GM12891 (cell line): ENCODE results near the gene TEX48.

Experiments
- DNase-seq: peaks from one replicate; pipeline ENCODE4 v3.0.0; 2011; ENCODE audit warnings: low spot score; ENCODE audit not compliant: insufficient read length
- FAIRE-seq: peaks from 2 replicates; lab custom pipeline; 2011; peaks lifted over from hg19 to GRCh38; lab: Jason Lieb, UNC
- PAX5 ChIP-seq: IDR thresholded peaks from 2 replicates; pipeline ENCODE4 v1.6.1; 2011; ENCODE audit warnings: low read length, moderate library complexity, mild to moderate bottlenecking; ENCODE audit not compliant: insufficient read depth, severe bottlenecking
- POLR2A ChIP-seq: IDR thresholded peaks from 2 replicates; pipeline ENCODE4 v1.6.1; 2011; ENCODE audit warnings: low read depth, low read length, control low read depth
- POLR2AphosphoS5 ChIP-seq: IDR thresholded peaks from 2 replicates; pipeline ENCODE4 v1.6.1; 2011; ENCODE audit warnings: low read depth, low read length, control low read depth
- POU2F2 ChIP-seq: IDR thresholded peaks from 2 replicates; pipeline ENCODE4 v1.6.1; 2011; ENCODE audit warnings: low read depth, mild to moderate bottlenecking, control low read depth, low read length, moderate library complexity
- SPI1 ChIP-seq: IDR thresholded peaks from 2 replicates; pipeline ENCODE4 v1.6.1; 2011; ENCODE audit warnings: low read depth, low read length, control low read depth
- TAF1 ChIP-seq: IDR thresholded peaks from 2 replicates; pipeline ENCODE4 v1.6.1; 2011; ENCODE audit warnings: low read depth, low read length, control low read depth

Gene TEX48

GRCh38 chr9:114685951-114686350, 4.0 kb upstream of the TEX48 start:
- no peak for FAIRE-seq
- no peak for DNase-seq
- TF ChIP-seq SPI1 (no peak), PAX5 (no peak), TAF1 (no peak), POLR2AphosphoS5 (no peak), POLR2A (no peak), POU2F2 (no peak)

- FAIRE-seq (no peak), DNase-seq (no peak)
- TF ChIP-seq TAF1 (no peak), SPI1 (no peak), POLR2AphosphoS5 (no peak), POLR2A (no peak), POU2F2 (no peak), PAX5 (no peak)
These were observed 2.0 kb upstream of the TEX48 start for GRCh38 chr9:114684036-114684435.

GRCh38 chr9:114682846-114683245, 854 bp upstream of the TEX48 start:
- DNase-seq: no peak
- FAIRE-seq: no peak
- TF ChIP-seq POLR2A (no peak), POU2F2 (no peak), SPI1 (no peak), PAX5 (no peak), TAF1 (no peak), POLR2AphosphoS5 (no peak)

GRCh38 chr9:114680259-114681001, 1.6 kb downstream of the TEX48 start:
- TF ChIP-seq POU2F2 (no peak), POLR2A (no peak), TAF1 (no peak), PAX5 (no peak), POLR2AphosphoS5 (no peak), SPI1 (no peak)
- DNase-seq (no peak), FAIRE-seq (no peak)

- TF ChIP-seq PAX5 (no peak), TAF1 (no peak), POLR2A (no peak), SPI1 (no peak), POU2F2 (no peak), POLR2AphosphoS5 (no peak)
- FAIRE-seq (no peak), DNase-seq (no peak)
These were observed 3.2 kb downstream of the TEX48 start for GRCh38 chr9:114678795-114679194.

- no peak for TF ChIP-seq TAF1
- TF ChIP-seq POLR2A: no peak
- TF ChIP-seq SPI1: no peak
- no peak for TF ChIP-seq POLR2AphosphoS5
- TF ChIP-seq PAX5: no peak
- DNase-seq (no peak), FAIRE-seq (no peak)
These were observed 3.9 kb downstream of the TEX48 start for GRCh38 chr9:114678130-114678529.

- no peak for DNase-seq
- FAIRE-seq: no peak
- no peak for TF ChIP-seq POLR2A
- TF ChIP-seq PAX5: no peak
- TF ChIP-seq POLR2AphosphoS5: no peak
- no peak for TF ChIP-seq SPI1
- TF ChIP-seq TAF1: no peak
- no peak for TF ChIP-seq POU2F2
These were observed 4.6 kb downstream of the TEX48 start for GRCh38 chr9:114677418-114677817.

GRCh38 chr9:114676901-114677300, 5.1 kb downstream of the TEX48 start:
- FAIRE-seq (no peak), DNase-seq (no peak)
- TF ChIP-seq SPI1 (no peak), PAX5 (no peak), POU2F2 (no peak), TAF1 (no peak), POLR2A (no peak), POLR2AphosphoS5 (no peak)

- TF ChIP-seq POLR2AphosphoS5: no peak
- TF ChIP-seq POLR2A: no peak
- no peak for TF ChIP-seq POU2F2
- TF ChIP-seq SPI1: no peak
- TF ChIP-seq PAX5: no peak
- no peak for TF ChIP-seq TAF1
- DNase-seq (no peak), FAIRE-seq (no peak)
These were observed 7.0 kb downstream of the TEX48 start for GRCh38 chr9:114674798-114675540.
